GM19193 (cell line): ENCODE data around the gene OR52E1.

ENCODE experiments used
- POLR2A ChIP-seq: IDR thresholded peaks from 4 replicates; pipeline ENCODE4 v1.6.1; 2011; ENCODE audit not compliant: insufficient read depth, insufficient read length; ENCODE audit errors: extremely low read depth

OR52E1 gene

DNA sequence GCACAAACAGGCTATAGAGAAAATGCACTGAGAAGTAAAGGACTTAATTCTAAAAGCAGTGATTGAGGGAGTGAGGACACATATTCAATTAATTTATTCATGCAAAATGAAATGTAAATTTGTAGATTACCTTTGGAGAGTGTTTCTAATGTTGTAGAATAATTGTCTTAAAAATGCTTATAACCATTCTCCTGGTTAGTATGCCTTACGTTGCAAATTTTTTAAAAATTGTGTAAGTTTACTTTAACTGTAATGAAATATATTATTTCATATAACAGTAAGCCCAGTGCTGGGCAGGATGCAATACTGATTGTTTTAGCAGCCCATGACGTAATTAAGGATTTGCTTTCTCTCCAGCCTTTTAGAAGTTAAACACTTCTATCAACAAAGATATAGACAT lies 26.6 kb downstream of the OR52E1 start:
- no peak for TF ChIP-seq POLR2A

- no peak for TF ChIP-seq POLR2A
Observed at GRCh38 chr11:5102246-5102645, 32.9 kb downstream of the OR52E1 start.

- no peak for TF ChIP-seq POLR2A
Observed at GRCh38 chr11:5103066-5103465, 33.7 kb downstream of the OR52E1 start.

DNA sequence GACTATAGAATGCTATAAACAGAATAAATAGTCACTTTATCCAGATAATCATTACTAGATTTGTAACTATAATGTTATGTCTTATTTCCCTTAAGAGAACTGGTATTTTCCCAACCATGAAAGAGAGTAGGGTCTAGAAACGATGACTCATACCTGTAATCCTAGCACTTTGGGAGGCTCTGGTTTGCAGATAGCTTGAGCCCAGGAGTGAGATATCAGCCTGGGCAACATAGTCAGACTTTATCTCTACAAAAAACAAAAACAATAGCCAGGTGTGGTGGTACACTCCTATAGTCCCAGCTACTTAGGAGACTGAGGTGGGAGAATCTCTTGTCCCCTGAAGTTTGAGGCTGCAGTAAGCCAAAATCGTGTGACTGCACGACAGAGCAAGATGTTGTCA lies 37.9 kb downstream of the OR52E1 start:
- TF ChIP-seq POLR2A, result no peak

DNA sequence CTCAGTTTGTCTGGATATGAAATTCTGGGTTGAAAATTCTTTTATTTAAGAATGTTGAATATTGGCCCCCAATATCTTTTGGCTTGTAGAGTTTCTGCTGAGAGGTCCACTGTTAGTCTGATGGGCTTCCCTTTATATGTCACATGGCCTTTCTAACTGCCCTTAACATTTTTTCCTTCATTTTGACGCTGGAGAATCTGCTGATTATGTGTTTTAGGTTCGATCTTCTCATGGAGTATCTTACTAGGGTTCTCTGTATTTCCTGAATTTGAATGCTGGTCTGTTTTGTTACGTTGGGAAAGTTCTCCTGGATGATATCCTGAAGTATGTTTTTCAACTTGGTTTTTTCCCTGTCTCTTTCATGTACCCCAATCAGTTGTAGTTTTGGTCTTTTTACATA lies 46.0 kb downstream of the OR52E1 start:
- no peak for TF ChIP-seq POLR2A

- no peak for TF ChIP-seq POLR2A
Observed at GRCh38 chr11:5117588-5117987, 48.2 kb downstream of the OR52E1 start.

DNA sequence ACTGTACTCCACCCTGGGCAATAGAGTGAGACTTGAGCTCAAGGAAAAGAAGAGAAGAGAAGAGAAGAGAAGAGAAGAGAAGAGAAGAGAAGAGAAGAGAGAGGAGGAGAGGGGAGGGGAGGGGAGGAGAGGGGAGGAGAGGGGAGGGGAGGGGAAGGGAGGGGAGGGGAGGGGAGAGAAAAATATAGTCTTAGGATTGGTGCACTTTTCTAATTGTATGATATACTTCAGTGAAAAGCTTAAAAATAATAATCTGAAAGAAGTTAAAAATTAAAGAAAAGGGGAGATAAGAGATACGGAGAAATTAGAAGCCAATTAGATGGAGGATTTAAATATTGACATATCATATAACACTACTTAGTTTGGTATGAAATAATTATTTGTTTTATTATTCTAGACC lies 49.5 kb downstream of the OR52E1 start:
- no peak for TF ChIP-seq POLR2A
